Activated naive CD4-positive, alpha-beta T cell treated with anti-CD3 and anti-CD28 coated beads, Interleukin-2, amount 50 U/mL, for 72 hours (primary cell): ENCODE measurements around the gene FBXL2. TPM values are rescaled to one million over a fixed set of nuclear protein-coding genes. Genes with fewer than 3 reads are reported as not detected.
"Not testable (repeated sequence)": the region's sequence is repeated elsewhere in the genome, so short reads cannot be mapped to it uniquely, and the experiment has no call there.

Experiments
- ATAC-seq, 2 donors: fragments of 150-1000 bp; cut with Tn5 transposase; 2 replicates each; pipeline ENCODE4 v1.10.0; 2021; ENCODE audit warnings: mild to moderate bottlenecking in 2 of 2, moderate library complexity in 2 of 2
- DNase-seq, 2 donors: peaks; one replicate each; pipeline ENCODE4 v3.0.0; 2021 to 2022; ENCODE audit warnings: low spot score in 2 of 2
- H3K27ac Mint-ChIP-seq, 2 donors: one replicate each; pipeline ENCODE4 v1.8.0; 2022; ENCODE audit warnings: mild to moderate bottlenecking in 2 of 2, mixed read lengths in 2 of 2
- H3K36me3 Mint-ChIP-seq, 2 donors: one replicate each; pipeline ENCODE4 v1.8.0; 2022; ENCODE audit warnings: mixed read lengths in 2 of 2
- H3K9me3 Mint-ChIP-seq, 2 donors: one replicate each; pipeline ENCODE4 v1.8.0; 2022; ENCODE audit warnings: mixed read lengths in 2 of 2
- total RNA-seq, 2 donors: library from RNA; stranded (reverse); gene quantifications; one replicate each; pipeline ENCODE4 v1.2.3, GENCODE V29; 2022

The FBXL2 gene
- total RNA-seq, 2 donors from 2014 or later = not detected

DNA sequence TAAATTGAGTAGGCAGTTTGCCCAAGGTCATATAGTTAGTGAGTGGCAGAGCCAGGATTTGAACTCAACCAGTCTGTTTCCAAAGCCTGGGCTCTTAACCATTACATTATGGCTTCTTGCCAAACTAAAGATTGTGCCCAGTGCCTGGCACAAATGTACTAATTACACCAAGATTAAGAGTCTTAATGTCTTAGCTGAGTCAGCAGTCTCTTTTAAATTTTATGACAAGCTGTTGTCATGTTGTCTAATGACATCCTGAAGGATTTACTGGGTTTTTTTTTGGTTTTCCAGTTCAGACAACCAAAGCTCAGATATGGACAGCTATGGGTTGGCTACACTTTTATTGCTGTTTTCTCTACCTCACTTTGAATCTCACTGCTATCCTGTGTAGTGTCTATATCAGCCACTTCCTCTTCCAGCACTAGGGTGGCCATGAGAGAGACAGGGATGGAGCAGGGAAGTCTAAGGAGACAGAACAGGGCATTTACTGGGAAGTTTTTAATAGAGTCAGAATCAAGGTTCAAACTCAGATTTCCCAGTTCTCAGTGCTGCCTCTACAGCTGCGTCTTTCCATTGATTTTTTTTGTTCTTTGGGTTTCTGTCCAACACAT is 10.5 kb downstream of the FBXL2 start:
- no peak for DNase-seq
- ATAC-seq = no peak
- H3K36me3 Mint-ChIP-seq = peaks cover 0 to 33% of the 10 kb centered on the region in 2 donors
- peaks cover 17 to 19% of the 10 kb centered on the region in 2 donors for H3K9me3 Mint-ChIP-seq
- H3K27ac Mint-ChIP-seq = no peak overlapping the region

DNA sequence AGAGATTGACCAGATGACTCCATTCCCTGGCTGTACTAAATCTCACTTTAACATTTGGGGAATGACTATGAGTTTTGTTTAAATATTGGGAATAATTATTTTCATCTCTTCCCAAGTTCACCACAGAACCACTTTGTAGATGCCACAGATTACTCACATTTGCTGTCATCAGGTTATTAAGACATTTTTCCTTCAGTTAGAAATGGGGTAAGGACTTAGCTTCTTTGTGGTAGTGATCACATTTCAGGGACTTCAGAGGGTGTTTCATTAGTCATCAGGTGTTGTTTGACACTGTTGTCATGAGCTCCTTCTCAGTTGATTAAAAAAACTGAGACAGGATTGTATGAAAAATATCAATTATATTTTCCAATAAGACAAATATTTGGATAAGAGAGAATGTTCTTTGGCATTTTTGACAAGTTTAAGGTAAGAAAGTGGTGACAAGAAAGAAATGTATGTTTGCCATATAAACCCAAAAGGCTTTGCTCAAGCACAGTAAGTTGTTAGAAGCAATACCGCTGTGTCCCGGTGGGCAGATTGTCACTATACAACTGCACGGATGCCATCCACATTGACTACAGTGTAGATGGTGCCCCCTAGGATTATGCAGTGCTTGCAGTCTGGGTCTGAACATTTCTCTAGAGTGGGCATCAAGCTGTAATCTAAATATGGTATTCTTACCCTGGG is 22.3 kb downstream of the FBXL2 start:
- H3K27ac Mint-ChIP-seq = no peak overlapping the region
- ATAC-seq (no peak), DNase-seq (no peak)
- H3K9me3 Mint-ChIP-seq = no peaks in the 10 kb centered on the region
- H3K36me3 Mint-ChIP-seq = no peaks in the 10 kb centered on the region

DNA sequence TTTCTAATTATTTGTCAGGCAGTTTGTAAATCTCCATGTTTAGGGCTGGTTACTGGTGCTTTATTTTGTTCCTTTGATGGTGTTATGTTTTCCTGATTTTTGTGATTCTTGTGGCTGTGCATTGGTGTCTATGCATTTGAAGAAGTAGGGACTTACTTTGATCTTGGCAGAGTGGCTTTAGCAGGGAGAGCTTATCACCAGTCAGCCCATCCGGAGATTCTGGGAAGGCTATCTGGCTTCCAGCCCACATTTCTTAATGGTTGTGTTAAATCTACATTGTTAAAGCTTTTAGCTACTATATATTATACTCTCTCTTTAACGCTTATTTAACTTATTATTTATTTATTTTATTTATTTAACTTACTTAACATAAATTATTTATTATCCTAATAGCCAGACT is 35.1 kb downstream of the FBXL2 start:
- peaks cover 0 to 7% of the 10 kb centered on the region in 2 donors for H3K36me3 Mint-ChIP-seq
- ATAC-seq (no peak), DNase-seq (no peak)
- H3K9me3 Mint-ChIP-seq = peaks cover 0 to 6% of the 10 kb centered on the region in 2 donors
- no peak overlapping the region for H3K27ac Mint-ChIP-seq

DNA sequence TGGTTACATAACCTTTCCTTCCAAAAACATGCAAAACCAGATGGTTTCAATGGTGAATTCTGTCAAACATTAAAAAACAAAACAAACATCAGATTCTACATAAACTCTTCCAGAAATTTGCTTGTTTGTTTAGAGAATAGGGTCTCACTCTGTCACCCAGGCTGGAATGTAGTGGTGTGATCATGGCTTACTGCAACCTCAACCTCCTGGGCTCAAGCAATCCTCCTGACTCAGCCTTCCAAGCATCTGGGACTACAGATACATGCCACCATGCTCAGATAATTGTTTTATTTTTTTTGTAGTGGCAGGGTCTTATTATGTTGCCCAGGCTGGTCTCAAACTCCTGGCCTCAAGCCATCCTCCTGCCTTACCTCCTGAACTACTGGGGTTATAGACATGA is 36.1 kb downstream of the FBXL2 start:
- Mint-ChIP-seq H3K36me3 (peaks cover 0 to 7% of the 10 kb centered on the region in 2 donors), H3K27ac (no peak overlapping the region), H3K9me3 (peaks cover 0 to 6% of the 10 kb centered on the region in 2 donors)
- ATAC-seq (no peak), DNase-seq (no peak)

DNA sequence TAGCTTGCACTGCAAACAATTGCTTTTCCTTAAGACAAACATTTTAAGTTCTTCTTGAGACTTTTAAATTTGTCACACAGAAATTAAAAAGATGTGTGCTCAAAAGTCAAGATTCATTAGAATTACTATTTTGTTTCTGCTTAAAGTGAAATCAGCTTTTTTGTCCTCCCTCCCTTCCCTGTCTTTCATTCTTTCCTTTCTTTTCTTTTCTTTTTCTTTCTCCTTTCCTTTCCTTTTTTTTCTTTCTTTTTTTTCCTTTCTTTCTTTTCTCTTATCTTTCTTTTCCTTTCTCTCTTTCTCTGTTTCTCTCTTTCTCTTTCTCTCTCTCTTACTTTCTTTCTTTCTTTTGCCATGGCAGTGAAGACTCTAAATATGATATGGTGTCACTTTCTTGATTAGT is 37.8 kb downstream of the FBXL2 start:
- ATAC-seq (no peak), DNase-seq (no peak)
- Mint-ChIP-seq H3K9me3 (peaks cover 0 to 6% of the 10 kb centered on the region in 2 donors), H3K36me3 (peaks cover 0 to 7% of the 10 kb centered on the region in 2 donors), H3K27ac (no peak overlapping the region)

DNA sequence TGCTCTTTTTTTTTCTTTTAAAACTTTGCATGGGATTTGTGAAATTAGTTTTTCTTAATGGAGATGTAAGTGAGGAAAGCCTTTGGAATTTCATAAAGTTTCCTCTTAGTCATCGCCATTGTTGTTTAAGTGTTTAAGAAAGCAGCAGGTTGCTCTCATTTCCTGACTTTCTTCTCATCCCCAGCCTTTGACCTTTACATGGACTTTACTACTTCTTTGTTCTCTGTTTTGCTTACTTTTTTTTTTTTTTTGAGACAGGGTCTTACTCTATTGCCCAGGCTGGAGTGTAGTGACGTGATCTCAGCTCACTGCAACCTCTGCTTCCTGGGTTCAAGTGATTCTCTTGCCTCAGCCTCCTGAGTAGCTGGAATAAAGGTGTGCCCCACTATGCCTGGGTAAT is 38.6 kb downstream of the FBXL2 start:
- peaks cover 0 to 6% of the 10 kb centered on the region in 2 donors for H3K9me3 Mint-ChIP-seq
- ATAC-seq (no peak), DNase-seq (no peak)
- H3K36me3 Mint-ChIP-seq = peaks cover 0 to 7% of the 10 kb centered on the region in 2 donors
- H3K27ac Mint-ChIP-seq = no peak overlapping the region

DNA sequence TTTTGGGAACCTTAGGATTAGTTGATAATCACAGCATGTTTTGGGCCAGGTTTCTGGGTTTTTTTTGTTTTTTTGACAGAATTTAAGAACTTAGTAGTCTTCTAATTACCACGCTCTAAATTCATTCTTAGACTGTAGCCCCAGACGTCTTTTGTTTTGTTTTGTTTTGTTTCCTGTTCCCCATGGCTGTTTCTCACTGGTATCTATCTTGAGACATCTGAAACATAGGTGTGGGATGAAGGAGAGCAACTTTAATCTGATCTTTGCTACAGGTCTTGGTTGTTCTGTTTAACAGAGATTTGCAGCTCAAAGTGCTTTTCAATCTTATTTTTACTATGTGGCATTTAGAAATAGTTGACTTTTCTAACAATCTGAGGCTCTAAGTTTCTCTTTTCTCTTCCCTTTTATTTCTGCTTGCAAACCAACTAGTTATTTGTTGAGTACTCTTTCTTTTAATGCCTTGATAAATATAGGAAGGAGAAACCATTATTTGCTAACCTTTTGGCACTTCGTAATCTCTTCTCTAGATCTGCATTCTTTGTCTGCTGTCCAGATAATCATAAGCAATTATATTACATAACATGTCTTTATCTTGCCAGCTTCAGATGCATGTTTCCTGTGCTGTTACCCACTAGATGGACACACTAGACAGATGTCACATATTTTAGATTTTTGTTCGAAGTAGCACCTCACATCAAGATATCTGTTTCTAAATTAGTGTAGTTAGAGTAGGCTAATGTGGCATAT is 40.9 kb downstream of the FBXL2 start:
- Mint-ChIP-seq H3K9me3 (no peaks in the 10 kb centered on the region), H3K27ac (no peak overlapping the region), H3K36me3 (no peaks in the 10 kb centered on the region)
- ATAC-seq = no peak
- no peak for DNase-seq

DNA sequence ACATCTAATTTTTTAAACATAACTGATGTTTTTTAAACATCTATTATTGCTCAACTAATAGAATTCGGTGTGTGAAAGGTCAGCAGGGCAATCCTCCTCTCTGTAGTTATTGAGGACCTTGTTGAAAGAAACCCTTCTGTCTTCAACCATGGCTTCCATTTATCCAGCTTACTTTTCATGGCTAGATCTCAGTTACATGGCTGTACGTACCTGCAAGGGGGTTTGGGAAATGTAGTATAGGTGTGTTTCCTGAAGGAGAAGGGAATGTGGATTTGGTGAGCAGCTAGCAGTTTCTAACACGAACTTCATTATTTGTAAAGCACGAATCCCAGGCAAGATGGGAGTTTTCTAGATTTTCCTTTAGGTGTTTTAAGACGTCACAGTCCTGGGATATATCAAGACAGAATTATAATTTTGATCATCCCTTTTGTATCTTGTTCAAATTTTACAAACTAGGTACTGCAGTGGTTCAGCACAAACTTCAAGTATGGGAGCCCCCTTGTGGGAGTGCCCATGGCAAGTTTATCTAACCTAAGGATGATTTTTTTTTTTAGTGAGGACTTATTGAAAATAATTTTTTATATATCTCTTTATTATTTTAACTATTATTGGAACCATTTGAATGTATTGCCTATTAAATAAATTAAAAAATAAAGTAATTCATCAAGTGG is 41.6 kb downstream of the FBXL2 start:
- ATAC-seq (no peak), DNase-seq (no peak)
- H3K36me3 Mint-ChIP-seq = no peaks in the 10 kb centered on the region
- H3K27ac Mint-ChIP-seq = no peak overlapping the region
- no peaks in the 10 kb centered on the region for H3K9me3 Mint-ChIP-seq

DNA sequence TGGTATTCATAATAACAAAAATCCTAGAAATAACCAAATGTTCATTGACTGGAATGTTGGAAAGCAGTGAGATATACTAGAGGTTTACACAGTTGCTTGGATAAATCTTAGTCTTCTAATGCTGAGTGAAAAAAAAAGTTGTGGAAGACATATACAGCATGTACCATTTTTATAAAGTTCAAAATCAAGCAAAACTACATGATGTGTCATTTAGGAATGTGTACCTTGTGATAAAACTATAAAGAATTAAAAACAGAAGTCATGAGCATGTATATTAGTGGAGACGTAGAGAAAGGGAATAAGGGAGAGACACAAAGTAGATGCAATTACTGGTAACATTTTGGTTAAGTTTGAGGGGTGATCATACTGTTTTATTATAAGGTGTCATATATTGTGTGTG is 45.2 kb downstream of the FBXL2 start:
- DNase-seq (no peak), ATAC-seq (no peak)
- Mint-ChIP-seq H3K36me3 (peaks cover 0 to 5% of the 10 kb centered on the region in 2 donors), H3K27ac (no peak overlapping the region), H3K9me3 (no peaks in the 10 kb centered on the region)

DNA sequence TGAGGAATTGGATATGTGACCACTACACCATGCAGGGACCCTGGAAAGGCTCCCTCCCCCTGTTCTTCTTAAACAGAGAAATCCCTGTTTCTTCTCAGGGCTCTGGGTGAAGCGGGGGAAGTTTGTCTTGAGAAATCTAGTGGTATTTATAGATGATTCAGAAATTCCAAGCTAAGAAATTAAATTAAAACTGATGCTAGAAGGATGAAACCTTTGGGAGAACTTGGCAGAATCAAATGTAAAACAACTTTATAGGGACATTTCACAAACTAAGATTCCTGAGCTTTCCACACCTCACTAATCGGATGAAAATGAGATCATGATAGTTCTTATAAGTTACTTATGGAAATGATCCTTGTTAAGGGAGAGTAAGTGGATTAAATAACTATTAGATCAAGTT is 54.2 kb downstream of the FBXL2 start:
- Mint-ChIP-seq H3K36me3 (peaks cover 10 to 14% of the 10 kb centered on the region in 2 donors), H3K9me3 (peaks cover 7 to 15% of the 10 kb centered on the region in 2 donors), H3K27ac (no peak overlapping the region)
- no peak for ATAC-seq
- DNase-seq = no peak

DNA sequence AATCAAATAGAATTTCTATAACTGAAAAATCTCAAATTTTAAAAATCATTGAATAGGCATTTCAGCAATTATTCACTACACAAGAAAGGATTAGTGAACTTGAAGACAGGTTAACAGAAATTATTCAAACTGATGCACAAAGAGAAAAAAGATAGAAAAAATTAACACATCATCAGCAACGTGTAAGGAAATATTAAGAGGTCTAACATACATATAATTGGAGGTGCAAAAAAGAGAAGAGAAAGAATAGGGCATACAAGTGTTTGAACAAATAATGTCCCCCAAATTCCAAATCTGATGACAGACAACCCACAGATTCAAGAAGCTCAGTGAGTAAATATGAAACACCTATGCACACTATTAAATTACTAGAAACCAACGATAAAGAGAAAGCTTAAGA is 57.1 kb downstream of the FBXL2 start:
- no peak overlapping the region for H3K27ac Mint-ChIP-seq
- H3K36me3 Mint-ChIP-seq = peaks cover 10 to 14% of the 10 kb centered on the region in 2 donors
- no peak for DNase-seq

DNA sequence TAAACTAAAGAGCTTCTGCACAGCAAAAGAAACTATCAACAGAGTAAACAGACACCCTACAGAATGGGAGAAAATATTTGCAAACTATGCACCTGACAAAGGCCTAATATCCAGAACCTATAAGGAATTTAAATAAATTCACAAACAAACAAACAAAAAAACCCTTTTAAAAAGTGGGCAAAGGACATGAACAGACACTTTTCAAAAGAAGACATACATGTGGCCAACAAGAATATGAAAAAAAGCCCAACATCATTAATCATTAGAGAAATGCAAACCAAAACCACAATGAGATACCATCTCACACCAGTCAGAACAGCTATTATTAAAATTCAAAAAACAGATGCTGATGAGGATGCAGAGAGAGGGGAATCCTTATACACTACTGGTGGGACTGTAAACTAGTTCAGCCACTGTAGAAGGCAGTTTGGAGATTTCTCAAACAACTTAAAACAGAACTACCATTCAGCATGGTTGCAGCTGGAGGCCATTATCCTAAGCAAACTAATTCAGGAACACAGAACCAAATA is 61.8 kb downstream of the FBXL2 start:
- not testable (repeated sequence) for H3K9me3 Mint-ChIP-seq, DNase-seq, ATAC-seq, H3K27ac Mint-ChIP-seq, H3K36me3 Mint-ChIP-seq

More for the DNA sequence above, 57.1 kb downstream of the FBXL2 start:
- ATAC-seq = no peak
- peaks cover 7 to 15% of the 10 kb centered on the region in 2 donors for H3K9me3 Mint-ChIP-seq

DNA sequence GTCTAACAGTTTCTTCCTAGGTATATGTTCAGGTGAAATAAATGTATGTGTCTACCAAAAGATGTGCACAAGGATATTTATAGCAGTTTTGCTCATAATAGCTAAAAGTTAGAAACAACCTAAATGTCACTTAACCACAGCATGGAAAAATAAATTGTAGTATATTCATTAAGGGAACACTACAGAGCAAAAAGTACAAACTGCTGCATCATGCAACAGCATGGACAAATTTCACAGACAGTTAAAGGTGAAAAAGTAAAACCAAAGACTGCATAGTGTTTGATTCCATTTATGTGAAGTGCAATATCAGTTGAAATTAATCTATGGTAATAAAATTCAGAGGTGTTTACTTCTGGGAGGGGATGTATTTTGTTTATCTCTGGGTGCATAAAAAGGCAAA is 62.5 kb downstream of the FBXL2 start:
- Mint-ChIP-seq H3K27ac (no peak overlapping the region), H3K9me3 (no peaks in the 10 kb centered on the region), H3K36me3 (peaks cover 0 to under 1% of the 10 kb centered on the region in 2 donors)
- no peak for ATAC-seq
- DNase-seq = no peak

DNA sequence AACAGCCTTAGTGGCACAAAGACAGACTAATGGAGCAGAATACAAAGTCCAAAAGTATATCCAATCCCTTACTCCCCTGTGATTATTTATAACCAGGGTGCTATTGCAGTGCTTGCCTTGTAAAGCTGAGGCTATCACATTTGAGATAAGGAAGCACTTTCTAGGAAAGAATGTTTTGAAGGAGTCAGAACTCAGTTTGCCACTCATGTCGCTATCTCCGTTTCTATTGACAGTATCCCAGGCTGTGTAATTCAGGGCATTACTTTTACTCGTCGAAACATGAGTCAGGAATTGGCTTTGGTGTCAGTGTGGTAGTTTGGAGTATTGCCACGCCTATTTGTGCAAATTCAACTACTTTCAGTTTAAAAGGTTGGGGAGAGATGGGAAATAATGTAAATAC is 78.4 kb downstream of the FBXL2 start:
- DNase-seq (no peak), ATAC-seq (no peak)
- no peak overlapping the region for H3K27ac Mint-ChIP-seq
- no peaks in the 10 kb centered on the region for H3K36me3 Mint-ChIP-seq
- H3K9me3 Mint-ChIP-seq = no peaks in the 10 kb centered on the region

DNA sequence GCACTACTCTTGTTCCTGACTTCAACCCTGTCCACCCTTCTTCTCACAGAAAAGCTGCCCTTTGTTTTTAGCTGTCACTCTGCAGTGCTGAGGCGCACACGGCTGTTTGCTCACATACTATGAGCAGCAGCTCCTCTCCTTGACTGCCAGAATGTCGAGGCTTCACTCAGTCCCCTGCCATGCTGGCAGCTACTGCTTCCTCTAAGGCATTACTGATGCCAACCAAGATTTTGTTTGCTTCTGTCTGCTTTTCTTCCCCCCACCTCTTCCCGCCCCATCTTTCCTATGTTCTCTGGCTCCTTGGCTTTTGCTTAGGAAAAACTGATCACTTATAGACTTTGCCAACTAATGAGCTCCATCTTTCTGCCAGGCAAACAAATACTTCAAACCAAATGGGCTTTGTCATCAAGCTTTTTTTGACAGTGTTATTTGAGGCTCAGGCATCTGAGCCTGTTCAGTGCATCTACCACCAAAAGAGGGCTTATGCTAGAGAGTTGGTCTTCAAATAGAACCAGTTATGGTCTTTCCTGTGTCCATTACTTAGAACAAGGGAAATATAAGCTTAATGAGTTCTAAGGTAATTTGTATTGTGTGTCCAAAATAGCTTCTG is 81.0 kb downstream of the FBXL2 start:
- DNase-seq = no peak
- ATAC-seq = no peak
- no peak overlapping the region for H3K27ac Mint-ChIP-seq
- H3K9me3 Mint-ChIP-seq = no peaks in the 10 kb centered on the region
- H3K36me3 Mint-ChIP-seq = no peaks in the 10 kb centered on the region

DNA sequence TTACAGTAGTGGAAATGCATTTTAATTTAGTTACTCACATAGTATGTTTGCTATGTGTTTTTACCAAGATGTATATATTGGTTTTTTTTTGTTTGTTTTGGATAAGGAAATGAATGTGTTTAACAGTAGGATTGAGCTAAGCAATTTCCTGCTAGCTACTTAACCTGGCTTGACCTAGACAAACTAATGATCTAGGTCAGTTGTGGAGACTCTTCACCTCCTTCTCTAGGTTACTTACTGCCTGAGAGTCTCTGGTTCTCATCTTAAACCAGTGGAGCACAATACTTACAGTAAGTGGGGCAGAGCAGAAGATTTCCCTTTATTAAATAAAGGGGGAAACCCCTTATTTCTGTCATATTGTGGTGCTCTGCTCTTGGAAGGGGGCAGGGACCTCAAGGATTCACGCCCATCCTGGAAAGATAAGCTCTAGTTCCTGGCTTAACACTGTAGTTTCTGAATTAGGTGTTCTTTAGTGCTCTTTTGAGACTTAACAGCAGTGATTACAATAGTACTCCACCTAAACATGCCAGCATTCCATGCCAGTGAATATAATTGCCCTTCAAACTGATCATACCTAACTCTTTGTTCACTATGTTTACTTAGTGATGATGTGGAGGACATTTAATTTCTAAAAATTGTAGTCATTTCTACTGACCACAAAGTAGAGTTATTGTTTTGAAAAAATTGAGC is 83.0 kb downstream of the FBXL2 start:
- H3K36me3 Mint-ChIP-seq = no peaks in the 10 kb centered on the region
- ATAC-seq (no peak), DNase-seq (no peak)
- no peaks in the 10 kb centered on the region for H3K9me3 Mint-ChIP-seq
- H3K27ac Mint-ChIP-seq = no peak overlapping the region
